ENCODE data around the gene BACE1-AS. TPM values are rescaled to one million over a fixed set of nuclear protein-coding genes. Genes with fewer than 3 reads are reported as not detected.

BACE1-AS gene
- total RNA-seq, 1 experiment from 2014 or later = 6.9 TPM

DNA sequence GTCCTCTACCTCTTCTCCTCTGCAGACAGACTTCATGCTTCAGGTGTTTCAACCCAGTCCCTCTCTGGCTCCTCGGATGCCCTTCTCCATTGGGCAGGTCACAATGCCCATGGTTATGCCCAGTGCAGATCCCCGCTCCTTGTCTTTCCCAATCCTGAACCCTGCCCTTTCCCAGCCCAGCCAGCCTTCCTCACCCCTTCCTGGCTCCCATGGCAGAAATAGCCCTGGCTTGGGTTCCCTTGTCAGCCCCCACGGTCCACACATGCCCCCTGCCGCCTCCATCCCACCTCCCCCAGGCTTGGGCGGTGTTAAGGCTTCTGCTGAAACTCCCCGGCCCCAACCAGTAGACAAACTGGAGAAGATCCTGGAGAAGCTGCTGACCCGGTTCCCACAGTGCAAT, 9.3 kb upstream of the BACE1-AS start:
- peak overlapping the region; percentile 78 for H3K27ac Mint-ChIP-seq (ENCODE audit: low read depth, unreplicated experiment)
- intact Hi-C loops (cut with micrococcal nuclease) = no loop called here

DNA sequence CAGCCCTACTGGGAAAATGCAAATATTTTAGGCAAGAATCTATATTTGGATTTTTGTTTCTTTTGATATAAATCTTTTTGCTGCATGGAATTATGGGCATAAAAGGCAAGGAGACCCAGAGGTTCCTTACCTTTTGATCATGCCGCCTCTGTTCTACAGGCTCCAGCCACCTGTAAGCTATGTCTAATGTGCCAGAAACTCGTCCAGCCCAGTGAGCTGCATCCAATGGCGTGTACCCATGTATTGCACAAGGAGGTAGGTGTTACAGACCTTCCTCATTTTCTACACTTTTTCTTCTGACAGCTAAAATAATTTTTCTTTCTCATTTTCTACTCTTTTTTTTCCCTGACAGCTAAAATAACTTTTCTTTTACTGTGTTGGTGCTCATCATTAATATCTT, 8.2 kb upstream of the BACE1-AS start:
- TF ChIP-seq, protein P1, sequence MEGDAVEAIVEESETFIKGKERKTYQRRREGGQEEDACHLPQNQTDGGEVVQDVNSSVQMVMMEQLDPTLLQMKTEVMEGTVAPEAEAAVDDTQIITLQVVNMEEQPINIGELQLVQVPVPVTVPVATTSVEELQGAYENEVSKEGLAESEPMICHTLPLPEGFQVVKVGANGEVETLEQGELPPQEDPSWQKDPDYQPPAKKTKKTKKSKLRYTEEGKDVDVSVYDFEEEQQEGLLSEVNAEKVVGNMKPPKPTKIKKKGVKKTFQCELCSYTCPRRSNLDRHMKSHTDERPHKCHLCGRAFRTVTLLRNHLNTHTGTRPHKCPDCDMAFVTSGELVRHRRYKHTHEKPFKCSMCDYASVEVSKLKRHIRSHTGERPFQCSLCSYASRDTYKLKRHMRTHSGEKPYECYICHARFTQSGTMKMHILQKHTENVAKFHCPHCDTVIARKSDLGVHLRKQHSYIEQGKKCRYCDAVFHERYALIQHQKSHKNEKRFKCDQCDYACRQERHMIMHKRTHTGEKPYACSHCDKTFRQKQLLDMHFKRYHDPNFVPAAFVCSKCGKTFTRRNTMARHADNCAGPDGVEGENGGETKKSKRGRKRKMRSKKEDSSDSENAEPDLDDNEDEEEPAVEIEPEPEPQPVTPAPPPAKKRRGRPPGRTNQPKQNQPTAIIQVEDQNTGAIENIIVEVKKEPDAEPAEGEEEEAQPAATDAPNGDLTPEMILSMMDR (IDR thresholded peaks at IDR 0.05; ENCODE audit: unreplicated experiment) = no peak
- Mint-ChIP-seq H3K27ac (ENCODE audit: low read depth, unreplicated experiment) (peak overlapping the region; percentile 78), H3K36me3 (ENCODE audit: insufficient read depth, unreplicated experiment) (peaks cover 54% of the 10 kb centered on the region), H3K4me1 (ENCODE audit: insufficient read depth, unreplicated experiment) (peaks cover 11% of the 10 kb centered on the region), H3K4me3 (ENCODE audit: unreplicated experiment) (no peak overlapping the region), H3K9me3 (ENCODE audit: unreplicated experiment) (no peaks in the 10 kb centered on the region), H3K27me3 (ENCODE audit: insufficient read depth, unreplicated experiment) (no peaks in the 10 kb centered on the region)
- intact Hi-C loops (cut with micrococcal nuclease) = no loop called here
- BruUV-seq (replicated peaks) = no TSS peak
- POLR2A ChIA-PET = interaction anchor here (1.2 kb wide), 1 partner anchor 8 kb away, joined by 4 read pairs; the partner anchor contains the start of gene BACE1-AS
- CTCF ChIA-PET = interaction anchor here (0.7 kb wide), 1 partner anchor 56 kb away, joined by 3 read pairs; no protein-coding TSS in a partner anchor
- DNase-seq (ENCODE audit: unreplicated experiment) = no peak

More for the DNA sequence above, 9.3 kb upstream of the BACE1-AS start:
- peaks cover 52% of the 10 kb centered on the region for H3K36me3 Mint-ChIP-seq (ENCODE audit: insufficient read depth, unreplicated experiment)
- no peak for DNase-seq (ENCODE audit: unreplicated experiment)
- H3K4me1 Mint-ChIP-seq (ENCODE audit: insufficient read depth, unreplicated experiment) = peaks cover 11% of the 10 kb centered on the region
- no peaks in the 10 kb centered on the region for H3K27me3 Mint-ChIP-seq (ENCODE audit: insufficient read depth, unreplicated experiment)
- H3K9me3 Mint-ChIP-seq (ENCODE audit: unreplicated experiment) = no peaks in the 10 kb centered on the region
- TF ChIP-seq, protein P1 (IDR thresholded peaks at IDR 0.05; ENCODE audit: unreplicated experiment) = no peak
- H3K4me3 Mint-ChIP-seq (ENCODE audit: unreplicated experiment) = no peak overlapping the region
- BruUV-seq (replicated peaks) = TSS peak; percentile 38
- CTCF ChIA-PET = no interaction called here
- POLR2A ChIA-PET = no interaction called here

DNA sequence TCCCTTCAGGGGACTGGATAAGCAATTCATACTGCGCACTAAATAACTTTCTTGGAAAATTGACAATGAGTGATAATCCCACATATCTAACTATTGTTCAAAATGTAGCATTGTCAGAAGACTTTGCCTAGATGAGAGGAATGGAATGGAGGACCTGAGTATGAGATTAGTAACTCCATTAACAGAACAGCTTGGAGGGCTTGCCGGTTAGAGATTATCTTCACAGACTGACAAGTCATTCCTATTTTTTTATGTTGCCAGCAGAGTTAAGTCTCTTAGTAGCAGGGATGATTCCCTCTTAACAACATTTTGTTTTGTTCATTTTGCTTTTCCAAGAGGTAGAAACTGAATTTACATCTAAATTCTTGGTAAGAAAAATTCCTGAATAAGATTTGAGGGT, 7.1 kb upstream of the BACE1-AS start:
- Mint-ChIP-seq H3K4me1 (ENCODE audit: insufficient read depth, unreplicated experiment) (peaks cover 11% of the 10 kb centered on the region), H3K36me3 (ENCODE audit: insufficient read depth, unreplicated experiment) (peaks cover 57% of the 10 kb centered on the region), H3K4me3 (ENCODE audit: unreplicated experiment) (no peak overlapping the region), H3K27me3 (ENCODE audit: insufficient read depth, unreplicated experiment) (no peaks in the 10 kb centered on the region), H3K27ac (ENCODE audit: low read depth, unreplicated experiment) (no peak overlapping the region), H3K9me3 (ENCODE audit: unreplicated experiment) (no peaks in the 10 kb centered on the region)
- DNase-seq (ENCODE audit: unreplicated experiment) = no peak
- POLR2A ChIA-PET = no interaction called here
- TF ChIP-seq, protein P1 (IDR thresholded peaks at IDR 0.05; ENCODE audit: unreplicated experiment) = no peak
- CTCF ChIA-PET = interaction anchor here (0.6 kb wide), 1 partner anchor 99 kb away, joined by 3 read pairs; no protein-coding TSS in a partner anchor
- intact Hi-C loops (cut with micrococcal nuclease) = no loop called here
- no TSS peak for BruUV-seq (replicated peaks)

DNA sequence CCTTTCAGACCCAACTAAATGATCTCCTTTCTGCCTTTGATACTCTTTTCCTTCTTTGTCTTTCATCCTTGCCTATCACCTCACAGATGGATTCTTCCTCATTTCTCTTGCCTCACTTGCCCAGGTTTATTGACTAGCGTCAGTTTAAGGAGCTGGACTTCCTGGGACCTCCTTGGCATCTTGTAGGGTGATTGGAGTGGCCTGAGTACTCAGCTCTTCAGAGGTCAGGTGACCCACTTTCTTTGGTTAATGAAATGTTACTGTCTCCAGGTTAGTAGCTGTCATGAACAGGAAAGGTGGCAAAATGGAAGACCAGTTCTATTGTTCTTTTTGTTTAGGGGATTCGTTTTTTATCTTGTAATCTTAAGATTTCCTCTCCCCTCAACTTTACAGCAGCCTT, 4.6 kb upstream of the BACE1-AS start:
- POLR2A ChIA-PET = interaction anchor here (0.8 to 1.5 kb wide), 2 partner anchors 9 to 30 kb away, joined by 3 to 4 read pairs; no protein-coding TSS in a partner anchor

More for the DNA sequence above, 4.6 kb upstream of the BACE1-AS start:
- TF ChIP-seq, protein P1 (IDR thresholded peaks at IDR 0.05; ENCODE audit: unreplicated experiment) = no peak
- no peaks in the 10 kb centered on the region for H3K27me3 Mint-ChIP-seq (ENCODE audit: insufficient read depth, unreplicated experiment)
- no peak for DNase-seq (ENCODE audit: unreplicated experiment)
- no peak overlapping the region for H3K4me3 Mint-ChIP-seq (ENCODE audit: unreplicated experiment)
- no peak overlapping the region for H3K27ac Mint-ChIP-seq (ENCODE audit: low read depth, unreplicated experiment)
- no TSS peak for BruUV-seq (replicated peaks)
- no peaks in the 10 kb centered on the region for H3K9me3 Mint-ChIP-seq (ENCODE audit: unreplicated experiment)
- H3K36me3 Mint-ChIP-seq (ENCODE audit: insufficient read depth, unreplicated experiment) = peaks cover 79% of the 10 kb centered on the region
- CTCF ChIA-PET = interaction anchor here (0.5 kb wide), 1 partner anchor 19 kb away, joined by 3 read pairs; no protein-coding TSS in a partner anchor
- peaks cover 4% of the 10 kb centered on the region for H3K4me1 Mint-ChIP-seq (ENCODE audit: insufficient read depth, unreplicated experiment)
- intact Hi-C loops (cut with micrococcal nuclease) = no loop called here
